SK-N-SH (cell line): ENCODE results near the gene HAUS8. TPM values are rescaled to one million over a fixed set of nuclear protein-coding genes. Genes with fewer than 3 reads are reported as not detected.

ENCODE experiments used
- CTCF ChIA-PET: fragments of 300-600, 350-600 bp; formaldehyde crosslinking; extraction: SDS; loops from one replicate; lab custom pipeline; 2021; lab: Yijun Ruan, JAX
- POLR2A ChIA-PET: fragments of 350-600 bp; sonication (Branson Sonifier 250); formaldehyde crosslinking; extraction: SDS; loops from one replicate; lab custom pipeline; 2020; ENCODE audit warnings: antibody characterized with exemption, inconsistent platforms; lab: Yijun Ruan, JAX
- DNase-seq: peaks from one replicate; pipeline ENCODE4 v3.0.0; 2012
- H2AFZ ChIP-seq: fragments of 200-600 bp; sonication (generic); 2 replicates; pipeline ENCODE4 v1.8.1; 2016; ENCODE audit warnings: antibody characterized with exemption, mild to moderate bottlenecking, low read depth
- H3F3A ChIP-seq: fragments of 200-600 bp; sonication (generic); replicated peaks from 2 replicates; pipeline ENCODE3; 2016; ENCODE audit warnings: antibody characterized with exemption, mild to moderate bottlenecking; ENCODE audit not compliant: insufficient read depth
- H3K27ac ChIP-seq, 2 experiments: fragments of 200-500 bp in 1 of 2; fragments of 200-600 bp in 1 of 2; sonication (Bioruptor generic) in 1 of 2; sonication (generic), shearing (Covaris generic) in 1 of 2; 2 replicates each; pipeline versions ENCODE4 v1.5.1 to v1.6.1; 2014 to 2016; ENCODE audit warnings: low read depth in 2 of 2, inconsistent platforms in 1 of 2, low read length in 1 of 2, mild to moderate bottlenecking in 1 of 2, mixed read lengths in 1 of 2
- H3K27me3 ChIP-seq: fragments of 200-600 bp; sonication (generic), shearing (Covaris generic); 2 replicates; pipeline ENCODE4 v1.6.1; 2016; ENCODE audit warnings: mixed run types; ENCODE audit not compliant: insufficient read depth
- H3K36me3 ChIP-seq, 2 experiments: fragments of 200-500 bp in 1 of 2; fragments of 200-600 bp in 1 of 2; sonication (Bioruptor generic) in 1 of 2; sonication (generic) in 1 of 2; replicated peaks in 1 of 2; 2 replicates each; pipeline versions ENCODE3 to v1.5.1; 2014 to 2016; ENCODE audit warnings: low read length in 1 of 2, mild to moderate bottlenecking in 1 of 2; ENCODE audit not compliant: insufficient read depth in 2 of 2, control insufficient read depth in 1 of 2
- H3K4me1 ChIP-seq, 2 experiments: fragments of 200-500 bp in 1 of 2; fragments of 200-600 bp in 1 of 2; sonication (Bioruptor generic) in 1 of 2; sonication (generic), shearing (Covaris generic) in 1 of 2; 2 replicates each; pipeline versions ENCODE4 v1.5.1 to v1.6.1; 2014 to 2016; ENCODE audit warnings: low read depth in 1 of 2, low read length in 1 of 2, mixed run types in 1 of 2; ENCODE audit not compliant: insufficient read depth in 2 of 2, control insufficient read depth in 1 of 2
- H3K4me2 ChIP-seq: fragments of 200-600 bp; sonication (generic), shearing (Covaris generic); 2 replicates; pipeline ENCODE4 v1.6.1; 2017; ENCODE audit warnings: mixed run types
- H3K4me3 ChIP-seq, 2 experiments: fragments of 200-500 bp in 1 of 2; fragments of 200-600 bp in 1 of 2; sonication (Bioruptor generic) in 1 of 2; sonication (generic), shearing (Covaris generic) in 1 of 2; 2 replicates each; pipeline versions ENCODE4 v1.5.1 to v1.8.1; 2014 to 2016; ENCODE audit warnings: low read depth in 2 of 2, inconsistent platforms in 1 of 2, low read length in 1 of 2, mild to moderate bottlenecking in 1 of 2, mixed read lengths in 1 of 2, moderate library complexity in 1 of 2
- H3K79me2 ChIP-seq: fragments of 200-600 bp; sonication (generic); 2 replicates; pipeline ENCODE4 v1.8.1; 2017; ENCODE audit warnings: mild to moderate bottlenecking; ENCODE audit not compliant: insufficient read depth
- H3K9ac ChIP-seq: fragments of 200-600 bp; sonication (generic); 2 replicates; pipeline ENCODE4 v1.6.1; 2017; ENCODE audit warnings: mixed run types
- H3K9me2 ChIP-seq: fragments of 200-600 bp; sonication (generic); 2 replicates; pipeline ENCODE4 v1.6.1; 2017; ENCODE audit warnings: mixed run types
- H3K9me3 ChIP-seq: fragments of 200-600 bp; sonication (generic); 2 replicates; pipeline ENCODE4 v1.6.1; 2017; ENCODE audit warnings: mixed run types, mild to moderate bottlenecking, moderate library complexity
- H4K20me1 ChIP-seq: fragments of 200-600 bp; sonication (generic); 2 replicates; pipeline ENCODE4 v1.6.1; 2017; ENCODE audit warnings: mild to moderate bottlenecking, mixed run types; ENCODE audit not compliant: insufficient read depth
- EZH2phosphoT487 ChIP-seq: fragments of 200-600 bp; sonication (generic); IDR thresholded peaks from 2 replicates; pipeline ENCODE4 v1.6.1; 2017; ENCODE audit warnings: low read depth, mixed run types, mild to moderate bottlenecking, antibody characterized with exemption, moderate library complexity, borderline replicate concordance
- FOSL2 ChIP-seq: IDR thresholded peaks from 2 replicates; pipeline ENCODE4 v1.4.0; 2012; ENCODE audit warnings: low read depth, mild to moderate bottlenecking, moderate library complexity, borderline replicate concordance
- FOXM1 ChIP-seq: IDR thresholded peaks from 2 replicates; pipeline ENCODE4 v1.4.0; 2012; ENCODE audit warnings: low read depth, mild to moderate bottlenecking
- GABPA ChIP-seq: IDR thresholded peaks from 2 replicates; pipeline ENCODE4 v1.4.0; 2012; ENCODE audit warnings: low read depth, mild to moderate bottlenecking
- RCOR1 ChIP-seq: fragments of 150-350 bp; IDR thresholded peaks from 2 replicates; pipeline ENCODE4 v1.6.1; 2017; ENCODE audit warnings: antibody characterized with exemption, low read length
- RXRA ChIP-seq: IDR thresholded peaks from 2 replicates; pipeline ENCODE4 v1.4.0; 2012; ENCODE audit warnings: low read depth, mild to moderate bottlenecking, borderline replicate concordance
- SMC3 ChIP-seq: IDR thresholded peaks from 2 replicates; pipeline ENCODE4 v1.6.1; 2012; ENCODE audit warnings: low read depth, low read length, improper control_type of control experiment
- TAF1 ChIP-seq: IDR thresholded peaks from 2 replicates; pipeline ENCODE4 v1.6.1; 2012; ENCODE audit warnings: low read depth, mild to moderate bottlenecking, low read length, moderate library complexity, borderline replicate concordance
- TCF12 ChIP-seq: IDR thresholded peaks from 2 replicates; pipeline ENCODE4 v1.4.0; 2012
- YY1 ChIP-seq: IDR thresholded peaks from 2 replicates; pipeline ENCODE4 v1.4.0; 2012; ENCODE audit warnings: low read depth, mild to moderate bottlenecking
- WGBS: methylation state at CpG from one replicate; pipeline ENCODE4 v1.1.6; 2017; ENCODE audit warnings: low lambda C conversion rate; 5-methylcytosine and 5-hydroxymethylcytosine counted together
- polyA plus RNA-seq, 3 experiments: library from polyadenylated mRNA; depleted of rRNA; stranded (reverse); fragments of >200 nt; gene quantifications; 2 replicates each; pipeline ENCODE4 v1.2.3, GENCODE V29; 2012
- TF ChIP-seq, protein P1 (sequence below): fragments of 200-600 bp; sonication (generic); IDR thresholded peaks from 2 replicates; pipeline ENCODE4 v1.6.1; 2017; ENCODE audit warnings: antibody characterized with exemption, mild to moderate bottlenecking, moderate library complexity
- TF ChIP-seq, protein P2 (sequence below): IDR thresholded peaks from 2 replicates; pipeline ENCODE4 v1.4.0; 2012; ENCODE audit warnings: low read depth, borderline replicate concordance
- TF ChIP-seq, protein P3 (sequence below): fragments of 150-350 bp; IDR thresholded peaks from 2 replicates; pipeline ENCODE4 v1.6.1; 2016; ENCODE audit warnings: mild to moderate bottlenecking, low read depth, low read length

Gene HAUS8
- polyA plus RNA-seq, 1 of the 3 experiments (the other 2 are of a cell fraction), result 9.6 TPM

DNA sequence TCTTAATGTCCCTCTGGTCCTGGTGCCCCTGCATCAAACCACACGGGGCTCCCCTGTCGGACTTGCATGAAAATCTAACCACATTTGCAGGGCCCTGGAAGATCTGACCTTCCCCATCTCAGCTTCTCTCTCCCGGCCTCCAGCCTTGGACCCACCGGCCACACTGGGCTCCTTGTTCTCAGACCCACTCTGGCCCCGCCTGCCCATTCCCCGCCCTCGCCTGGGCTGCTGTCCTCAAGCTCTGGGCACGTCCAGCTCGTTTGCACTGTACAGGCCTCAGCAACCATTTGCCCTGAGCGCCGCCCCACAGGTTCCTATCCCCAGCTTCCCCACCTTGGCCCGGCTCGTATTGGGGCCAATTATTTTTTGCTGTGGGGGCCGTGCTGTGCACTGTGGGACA lies 10.9 kb upstream of the HAUS8 start:
- Histone ChIP-seq H3K9me3 (no peaks in the 10 kb centered on the region), H3K36me3 (peaks cover 0 to 6% of the 10 kb centered on the region in 2 experiments), H3K27me3 (no peaks in the 10 kb centered on the region), H3K27ac (no peak overlapping the region), H3F3A (peaks cover 35% of the 10 kb centered on the region), H3K79me2 (peaks cover 100% of the 10 kb centered on the region), H2AFZ (no peak overlapping the region), H3K4me2 (no peak overlapping the region), H3K9me2 (no peaks in the 10 kb centered on the region), H4K20me1 (peaks cover 61% of the 10 kb centered on the region), H3K4me3 (no peak overlapping the region), H3K4me1 (peaks cover 0 to 5% of the 10 kb centered on the region in 2 experiments; a peak in 2 of 4 replicates), H3K9ac (no peak overlapping the region)
- POLR2A ChIA-PET, result no interaction called here
- 90% methylated on average over 14 of the region's 14 CpGs for WGBS
- TF ChIP-seq FOSL2, result no peak
- no peak for TF ChIP-seq FOXM1
- no peak for TF ChIP-seq EZH2phosphoT487
- TF ChIP-seq YY1, result no peak
- no peak for TF ChIP-seq GABPA
- TF ChIP-seq TAF1, result no peak
- no peak for TF ChIP-seq SMC3
- TF ChIP-seq, protein P1, sequence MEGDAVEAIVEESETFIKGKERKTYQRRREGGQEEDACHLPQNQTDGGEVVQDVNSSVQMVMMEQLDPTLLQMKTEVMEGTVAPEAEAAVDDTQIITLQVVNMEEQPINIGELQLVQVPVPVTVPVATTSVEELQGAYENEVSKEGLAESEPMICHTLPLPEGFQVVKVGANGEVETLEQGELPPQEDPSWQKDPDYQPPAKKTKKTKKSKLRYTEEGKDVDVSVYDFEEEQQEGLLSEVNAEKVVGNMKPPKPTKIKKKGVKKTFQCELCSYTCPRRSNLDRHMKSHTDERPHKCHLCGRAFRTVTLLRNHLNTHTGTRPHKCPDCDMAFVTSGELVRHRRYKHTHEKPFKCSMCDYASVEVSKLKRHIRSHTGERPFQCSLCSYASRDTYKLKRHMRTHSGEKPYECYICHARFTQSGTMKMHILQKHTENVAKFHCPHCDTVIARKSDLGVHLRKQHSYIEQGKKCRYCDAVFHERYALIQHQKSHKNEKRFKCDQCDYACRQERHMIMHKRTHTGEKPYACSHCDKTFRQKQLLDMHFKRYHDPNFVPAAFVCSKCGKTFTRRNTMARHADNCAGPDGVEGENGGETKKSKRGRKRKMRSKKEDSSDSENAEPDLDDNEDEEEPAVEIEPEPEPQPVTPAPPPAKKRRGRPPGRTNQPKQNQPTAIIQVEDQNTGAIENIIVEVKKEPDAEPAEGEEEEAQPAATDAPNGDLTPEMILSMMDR, result no peak
- TF ChIP-seq RCOR1, result no peak
- TF ChIP-seq TCF12, result no peak
- TF ChIP-seq, protein P2, sequence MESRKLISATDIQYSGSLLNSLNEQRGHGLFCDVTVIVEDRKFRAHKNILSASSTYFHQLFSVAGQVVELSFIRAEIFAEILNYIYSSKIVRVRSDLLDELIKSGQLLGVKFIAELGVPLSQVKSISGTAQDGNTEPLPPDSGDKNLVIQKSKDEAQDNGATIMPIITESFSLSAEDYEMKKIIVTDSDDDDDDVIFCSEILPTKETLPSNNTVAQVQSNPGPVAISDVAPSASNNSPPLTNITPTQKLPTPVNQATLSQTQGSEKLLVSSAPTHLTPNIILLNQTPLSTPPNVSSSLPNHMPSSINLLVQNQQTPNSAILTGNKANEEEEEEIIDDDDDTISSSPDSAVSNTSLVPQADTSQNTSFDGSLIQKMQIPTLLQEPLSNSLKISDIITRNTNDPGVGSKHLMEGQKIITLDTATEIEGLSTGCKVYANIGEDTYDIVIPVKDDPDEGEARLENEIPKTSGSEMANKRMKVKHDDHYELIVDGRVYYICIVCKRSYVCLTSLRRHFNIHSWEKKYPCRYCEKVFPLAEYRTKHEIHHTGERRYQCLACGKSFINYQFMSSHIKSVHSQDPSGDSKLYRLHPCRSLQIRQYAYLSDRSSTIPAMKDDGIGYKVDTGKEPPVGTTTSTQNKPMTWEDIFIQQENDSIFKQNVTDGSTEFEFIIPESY, result no peak
- TF ChIP-seq, protein P3, sequence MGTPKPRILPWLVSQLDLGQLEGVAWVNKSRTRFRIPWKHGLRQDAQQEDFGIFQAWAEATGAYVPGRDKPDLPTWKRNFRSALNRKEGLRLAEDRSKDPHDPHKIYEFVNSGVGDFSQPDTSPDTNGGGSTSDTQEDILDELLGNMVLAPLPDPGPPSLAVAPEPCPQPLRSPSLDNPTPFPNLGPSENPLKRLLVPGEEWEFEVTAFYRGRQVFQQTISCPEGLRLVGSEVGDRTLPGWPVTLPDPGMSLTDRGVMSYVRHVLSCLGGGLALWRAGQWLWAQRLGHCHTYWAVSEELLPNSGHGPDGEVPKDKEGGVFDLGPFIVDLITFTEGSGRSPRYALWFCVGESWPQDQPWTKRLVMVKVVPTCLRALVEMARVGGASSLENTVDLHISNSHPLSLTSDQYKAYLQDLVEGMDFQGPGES, result no peak
- no peak for TF ChIP-seq RXRA
- no peak for DNase-seq
- CTCF ChIA-PET, result interaction anchor here (1.1 kb wide), 1 partner anchor 81 kb away, joined by 3 read pairs; no protein-coding TSS in a partner anchor
